HEK293 (cell line): ENCODE measurements around the gene ATRAID.

Experiments used
- CTCF ChIP-seq: fragments of 450-650 bp; formaldehyde crosslinking; IDR thresholded peaks from 2 replicates; pipeline ENCODE4 v1.5.1; 2016; ENCODE audit warnings: missing biosample characterization, missing genetic modification characterization
- ZBTB7A ChIP-seq: fragments of 450-650 bp; formaldehyde crosslinking; IDR thresholded peaks from 2 replicates; pipeline ENCODE4 v1.5.1; 2016; ENCODE audit warnings: low read depth, missing biosample characterization, missing genetic modification characterization
- ZNF2 ChIP-seq: fragments of 450-650 bp; formaldehyde crosslinking; IDR thresholded peaks from 2 replicates; pipeline ENCODE4 v1.5.1; 2016; ENCODE audit warnings: missing biosample characterization, missing genetic modification characterization
- ZNF549 ChIP-seq: fragments of 450-650 bp; IDR thresholded peaks from 2 replicates; pipeline ENCODE4 v1.5.1; 2018; ENCODE audit warnings: missing biosample characterization, missing genetic modification characterization, mild to moderate bottlenecking, inconsistent platforms, moderate library complexity

GRCh38 chr2:27263287-27264252, 51.7 kb downstream of the ATRAID start:
- TF ChIP-seq CTCF (tag by site-specific recombination) (no peak), ZNF549 (no peak), ZNF2 (tag by site-specific recombination) (no peak), ZBTB7A (tag by site-specific recombination) (no peak)
